GM21423 (cell line): Measurements from ENCODE around the gene ZNF304.
A peak's percentile ranks its signal among the peaks of the same experiment; 100 is the strongest.
"Not testable (repeated sequence)": the region's sequence is repeated elsewhere in the genome, so short reads cannot be mapped to it uniquely, and the experiment has no call there.

Experiments used
- ATAC-seq: cut with Tn5 transposase; IDR thresholded peaks from one replicate; pipeline ENCODE4 v1.9.1; 2021; ENCODE audit warnings: mild to moderate bottlenecking, moderate library complexity; ENCODE audit not compliant: unreplicated experiment

Gene ZNF304

DNA sequence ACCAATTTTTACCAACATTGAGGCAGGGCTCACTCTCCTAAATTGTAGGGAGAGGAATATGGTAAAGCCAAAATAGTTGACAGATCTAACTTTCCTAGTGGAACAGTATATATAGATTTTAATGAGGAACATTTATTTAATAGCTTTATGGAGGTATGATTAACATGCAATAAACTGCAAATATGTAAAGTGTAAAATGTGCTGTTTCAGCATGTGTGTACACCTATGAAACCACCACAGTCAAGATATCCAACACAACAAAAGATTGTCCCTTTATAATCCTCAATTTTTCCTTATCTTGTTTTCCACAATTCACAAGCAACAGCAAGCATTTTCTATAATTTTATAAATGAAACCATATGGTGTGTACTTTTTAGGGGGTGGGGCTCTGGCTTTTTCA is 8.2 kb downstream of the ZNF304 start:
- no peak for ATAC-seq

DNA sequence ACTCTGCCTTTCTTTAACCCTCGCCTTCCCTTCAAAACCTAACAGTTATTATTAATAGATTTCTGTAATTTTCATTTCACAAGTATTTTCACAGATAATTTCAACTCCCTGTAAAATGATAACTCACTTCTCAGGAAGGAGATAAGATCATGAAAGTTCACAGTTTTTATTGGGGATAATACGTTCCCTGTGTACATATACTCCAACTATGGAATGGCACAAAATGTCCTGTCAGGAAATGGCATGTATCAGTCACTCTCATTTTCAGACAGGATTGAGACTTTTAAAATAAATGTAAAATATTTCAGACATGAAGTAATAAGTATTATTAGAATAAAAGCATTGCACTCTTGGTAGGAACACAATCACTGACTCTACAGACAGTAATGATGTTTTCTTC is 11.3 kb downstream of the ZNF304 start:
- no peak for ATAC-seq

DNA sequence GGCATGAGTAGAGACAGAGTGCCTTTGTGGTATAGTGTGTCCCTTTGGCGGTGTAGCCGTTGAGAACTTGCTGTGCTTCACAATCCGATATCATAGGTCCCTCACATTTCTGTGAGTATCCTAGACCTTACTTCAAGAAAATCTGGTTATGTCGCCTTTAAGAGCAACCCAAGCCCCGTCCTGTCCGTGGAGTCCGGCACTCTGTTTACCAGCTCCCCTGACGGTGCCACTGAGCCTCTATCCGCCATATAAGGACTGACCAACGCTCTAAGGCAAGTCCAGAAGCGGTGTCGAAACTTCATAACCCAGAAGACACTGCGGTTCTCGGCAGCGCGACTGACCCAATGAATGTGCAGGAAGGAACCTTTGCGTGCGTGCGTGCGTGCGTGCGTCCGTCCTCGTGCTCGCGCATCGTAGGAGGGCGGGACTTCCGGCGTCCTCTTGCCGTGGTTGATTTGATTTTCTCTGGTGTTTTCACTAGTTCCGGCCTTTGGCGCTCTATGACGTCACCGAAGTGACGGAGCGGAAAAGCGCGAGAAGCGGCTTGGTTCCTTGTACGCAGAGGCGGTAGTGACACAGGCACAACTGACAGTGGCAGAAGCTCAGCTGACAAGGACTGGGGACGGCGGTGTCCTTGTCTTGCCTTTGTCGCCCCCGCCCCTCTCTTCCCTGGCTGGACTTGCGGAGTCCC is 12.1 kb downstream of the ZNF304 start, which contains the start of the genes TRAPPC2B and ZNF547:
Gene TRAPPC2B (plus strand): TSS at position 555 of the 691 bp plus-strand sequence. CDS start 1,283 bp downstream, outside the sequence.
Gene ZNF547 (plus strand): TSS at position 555 of the 691 bp plus-strand sequence. CDS start 5,005 bp downstream, outside the sequence.
- ATAC-seq, result peak; percentile 96

DNA sequence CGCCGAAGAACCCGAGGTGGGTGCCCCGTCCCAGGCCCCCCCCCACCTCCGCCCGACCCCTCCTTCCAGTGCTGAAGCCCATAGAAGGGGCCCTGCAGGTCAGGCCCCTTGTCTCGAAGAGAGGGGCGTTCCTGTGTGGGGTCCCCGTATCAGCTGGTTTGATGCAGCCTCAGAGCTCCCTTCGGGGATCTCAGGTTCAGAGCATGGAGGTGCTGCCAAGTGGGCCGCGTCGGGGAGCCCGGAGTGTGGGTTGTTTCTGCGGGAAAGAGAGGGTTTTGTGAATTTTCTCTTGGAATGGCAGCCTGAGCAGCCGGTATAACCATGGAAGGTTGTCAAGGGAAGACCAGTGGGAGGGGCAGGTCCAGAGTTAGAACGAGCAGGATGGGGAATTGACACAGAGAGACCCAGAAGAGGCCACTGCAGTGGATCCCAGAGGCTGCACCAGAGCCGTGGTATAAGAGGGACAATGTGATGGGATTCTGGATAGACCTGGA is 12.7 kb downstream of the ZNF304 start:
- ATAC-seq, result peak; percentile 2

DNA sequence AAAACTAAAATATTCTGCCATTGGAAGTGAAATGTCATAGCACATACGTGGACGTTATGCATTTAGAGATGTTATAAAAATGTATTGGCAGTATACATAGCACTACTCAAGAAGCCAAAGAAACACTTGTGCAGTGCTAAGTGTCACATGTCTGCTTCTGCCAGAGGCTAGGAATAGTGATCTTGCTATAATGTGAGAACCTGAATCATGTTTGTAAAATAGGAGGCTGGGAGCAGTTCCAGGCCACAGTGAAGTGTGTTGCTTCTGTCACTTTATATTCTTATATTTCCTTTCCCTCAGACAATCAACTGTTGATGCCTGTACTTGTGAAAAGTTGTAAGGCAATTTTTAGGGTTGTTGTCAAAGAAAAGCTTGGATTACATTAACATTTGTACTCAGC is 15.7 kb downstream of the ZNF304 start:
- no peak for ATAC-seq

DNA sequence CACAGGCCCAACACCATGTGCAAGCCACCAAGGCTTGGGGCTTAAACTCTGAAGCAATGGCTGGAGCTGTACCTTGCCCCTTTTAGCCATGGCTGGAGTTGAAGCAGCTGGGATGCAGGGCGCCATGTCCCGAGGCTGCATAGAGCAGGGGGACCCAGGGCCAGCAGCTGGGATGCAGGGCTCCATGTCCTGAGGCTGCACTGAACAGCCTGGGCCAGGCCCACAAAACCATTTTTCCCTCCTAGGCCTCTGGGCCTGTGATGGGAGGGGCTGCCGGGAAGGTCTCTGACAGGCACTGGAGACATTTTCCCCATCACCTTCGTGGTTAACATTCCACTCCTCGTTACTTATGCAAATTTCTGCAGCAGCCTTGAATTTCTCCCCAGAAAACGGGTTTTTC is 23.1 kb downstream of the ZNF304 start:
- ATAC-seq, result no peak

DNA sequence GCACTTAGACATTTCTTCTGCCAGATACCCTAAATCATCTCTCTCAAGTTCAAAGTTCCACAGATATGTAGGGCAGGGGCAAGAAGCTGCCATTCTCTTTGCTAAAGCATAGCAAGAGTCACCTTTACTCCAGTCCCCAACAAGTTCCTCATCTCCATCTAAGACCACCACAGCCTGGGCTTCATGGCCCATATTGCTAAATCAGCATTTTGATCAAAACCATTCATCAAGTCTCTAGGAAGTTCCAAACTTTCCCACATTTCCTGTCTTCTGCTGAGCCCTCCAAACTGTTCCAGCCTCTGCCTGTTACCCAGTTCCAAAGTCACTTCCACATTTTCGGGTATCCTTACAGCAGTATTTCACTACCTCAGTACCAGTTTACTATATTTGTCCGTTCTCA is 23.6 kb downstream of the ZNF304 start:
- ATAC-seq, result not testable (repeated sequence)

DNA sequence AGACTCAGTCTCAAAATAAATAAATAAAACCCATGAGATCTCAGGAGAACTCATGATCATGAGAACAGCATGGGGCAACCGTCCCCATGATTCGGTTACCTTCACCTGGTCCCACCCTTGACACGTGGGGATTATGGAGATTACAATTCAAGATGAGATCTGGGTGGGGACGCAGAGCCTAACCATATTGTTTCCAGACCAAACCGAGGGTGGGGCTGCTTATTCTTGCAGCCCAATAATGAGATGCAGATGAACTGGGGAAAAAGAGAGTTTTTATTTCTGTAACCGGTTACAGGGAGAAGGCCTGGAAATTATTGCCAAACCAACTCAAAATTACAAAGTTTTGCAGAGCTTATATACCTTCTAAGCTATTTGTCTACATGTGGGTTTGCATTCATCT is 25.1 kb downstream of the ZNF304 start:
- no peak for ATAC-seq

DNA sequence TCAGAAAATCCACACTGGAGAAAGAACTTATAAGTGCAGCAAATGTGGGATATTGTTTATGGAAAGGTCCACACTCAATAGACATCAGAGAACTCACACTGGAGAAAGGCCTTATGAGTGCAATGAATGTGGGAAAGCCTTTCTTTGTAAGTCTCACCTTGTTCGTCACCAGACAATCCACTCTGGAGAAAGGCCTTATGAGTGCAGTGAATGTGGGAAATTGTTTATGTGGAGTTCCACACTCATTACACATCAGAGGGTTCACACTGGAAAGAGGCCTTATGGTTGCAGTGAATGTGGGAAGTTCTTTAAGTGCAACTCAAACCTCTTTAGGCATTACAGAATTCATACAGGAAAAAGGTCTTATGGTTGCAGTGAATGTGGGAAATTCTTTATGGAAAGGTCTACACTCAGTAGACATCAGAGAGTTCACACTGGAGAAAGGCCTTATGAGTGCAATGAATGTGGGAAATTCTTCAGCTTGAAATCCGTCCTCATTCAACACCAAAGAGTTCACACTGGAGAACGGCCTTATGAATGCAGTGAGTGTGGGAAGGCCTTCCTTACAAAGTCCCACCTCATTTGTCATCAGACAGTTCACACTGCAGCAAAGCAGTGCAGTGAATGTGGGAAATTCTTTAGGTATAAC is 26.6 kb downstream of the ZNF304 start:
- no peak for ATAC-seq

DNA sequence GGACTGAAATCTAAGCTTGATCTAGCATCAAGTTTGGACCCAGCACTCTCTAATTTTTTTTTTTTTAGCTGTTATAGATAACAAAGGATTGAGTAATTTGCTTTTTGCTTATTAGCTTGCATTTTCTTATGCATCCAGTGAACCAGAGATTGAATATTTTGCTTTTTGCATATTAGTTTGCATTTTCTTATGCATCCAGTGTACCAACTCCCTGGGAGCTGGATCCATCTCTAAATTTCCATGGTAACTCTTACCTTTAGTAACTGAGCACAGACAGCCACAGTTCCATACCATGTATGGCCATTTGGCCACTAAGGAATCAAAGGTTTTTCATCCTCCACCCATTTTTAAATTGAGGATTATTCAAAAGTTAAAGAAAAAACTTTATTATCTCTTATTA is 29.9 kb downstream of the ZNF304 start:
- no peak for ATAC-seq

DNA sequence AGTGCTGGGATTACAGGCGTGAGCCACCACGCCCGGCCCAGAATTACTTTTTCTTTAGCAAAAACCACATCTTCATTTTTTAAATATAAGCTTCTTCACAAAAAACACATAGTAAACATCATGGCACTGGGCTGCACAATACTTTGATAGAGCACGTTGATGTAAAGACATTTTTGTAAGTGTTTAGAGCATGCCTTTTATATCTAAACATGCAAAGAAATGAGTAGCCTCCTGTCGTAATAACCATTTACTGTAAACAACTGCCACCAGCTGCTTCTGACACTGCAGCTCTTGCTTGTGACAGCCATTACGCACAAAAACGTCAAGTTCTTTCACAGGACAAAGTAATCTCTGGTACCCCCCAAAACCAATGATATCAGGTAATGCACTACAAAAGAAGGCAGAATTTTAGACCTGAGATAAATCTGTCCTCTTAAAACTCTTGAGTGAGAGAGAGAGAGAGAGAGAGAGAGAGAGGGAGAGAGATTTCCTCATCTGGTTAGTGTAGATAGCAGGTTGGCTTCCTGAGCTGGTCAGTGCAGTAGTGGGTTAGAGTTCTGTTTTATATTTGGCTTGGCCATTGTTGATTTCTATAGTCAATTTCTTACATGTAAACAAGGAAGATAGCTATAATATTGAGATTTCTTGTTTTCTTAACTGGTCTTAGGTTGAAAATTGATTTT is 31.9 kb downstream of the ZNF304 start:
- ATAC-seq, result no peak

DNA sequence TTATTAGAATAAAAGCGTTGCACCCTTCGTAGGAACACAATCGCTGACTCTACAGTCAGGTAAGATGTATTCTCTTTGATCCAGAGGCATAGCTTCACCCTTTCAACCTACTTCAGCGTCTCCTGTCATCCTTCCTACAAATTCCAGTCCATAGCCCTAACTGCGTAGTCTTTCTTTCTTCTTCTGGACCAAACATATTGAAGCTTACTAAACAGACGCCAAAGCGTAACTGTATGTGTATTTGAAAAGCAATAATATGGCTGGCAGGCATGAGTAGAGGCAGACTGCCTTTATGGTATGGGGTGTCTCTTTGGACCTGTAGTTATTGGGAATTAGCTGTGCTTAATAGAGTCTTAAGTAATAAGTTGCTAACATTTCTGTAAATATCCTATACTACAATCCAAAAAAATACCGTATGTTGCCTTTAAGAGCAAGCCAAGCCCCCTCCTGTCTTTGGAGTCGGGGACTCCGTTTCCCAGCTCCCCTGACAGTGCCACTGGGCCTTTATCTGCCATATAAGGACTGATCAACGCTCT is 38.2 kb downstream of the ZNF304 start:
- no peak for ATAC-seq

DNA sequence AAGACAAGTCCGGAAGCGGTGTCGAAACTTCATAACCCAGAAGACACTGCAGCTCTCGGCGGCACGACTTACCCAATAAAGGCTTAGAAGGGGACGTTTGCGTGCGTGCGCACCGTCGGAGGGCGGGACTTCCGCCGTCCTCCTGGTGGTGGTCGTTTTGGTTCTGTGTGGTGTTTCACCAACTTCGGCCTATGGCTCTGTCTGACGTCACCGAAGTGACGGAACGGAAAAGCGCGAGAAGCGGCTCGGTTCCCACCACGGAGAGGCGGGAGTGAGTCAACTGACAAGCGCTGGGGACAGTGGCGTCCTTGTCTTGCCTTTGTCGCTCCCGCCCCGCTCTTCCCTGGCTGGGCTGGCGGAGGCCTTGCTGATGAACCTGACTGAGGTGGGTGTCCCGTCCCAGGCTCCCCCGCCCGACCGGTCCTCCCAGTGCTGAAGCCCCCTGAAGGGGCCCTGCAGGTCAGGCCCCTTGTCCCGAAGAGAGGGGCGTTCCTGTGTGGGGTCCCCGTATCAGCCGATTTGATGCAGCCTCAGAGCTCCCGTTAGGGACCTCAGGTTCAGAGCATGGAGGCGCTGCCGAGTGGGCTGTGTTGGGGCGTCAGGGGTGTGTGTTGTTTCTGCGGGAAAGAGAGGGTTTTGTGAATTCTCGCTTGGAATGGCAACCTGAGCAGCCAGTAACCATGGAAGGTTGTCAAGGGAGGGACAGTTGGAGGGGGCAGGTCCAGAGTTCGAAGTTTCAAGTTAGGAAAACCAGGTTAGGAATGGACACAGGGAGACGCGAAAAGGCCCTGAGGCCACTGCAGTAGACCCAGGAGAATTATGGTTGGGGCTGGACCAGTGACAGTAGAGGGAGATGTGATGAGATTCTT is 38.9 kb downstream of the ZNF304 start, which contains the start of gene ZNF548:
Gene ZNF548 (plus strand): TSS at position 125 of the 869 bp plus-strand sequence. CDS start 246 bp downstream, at position 371.
- peak; percentile 99 for ATAC-seq

DNA sequence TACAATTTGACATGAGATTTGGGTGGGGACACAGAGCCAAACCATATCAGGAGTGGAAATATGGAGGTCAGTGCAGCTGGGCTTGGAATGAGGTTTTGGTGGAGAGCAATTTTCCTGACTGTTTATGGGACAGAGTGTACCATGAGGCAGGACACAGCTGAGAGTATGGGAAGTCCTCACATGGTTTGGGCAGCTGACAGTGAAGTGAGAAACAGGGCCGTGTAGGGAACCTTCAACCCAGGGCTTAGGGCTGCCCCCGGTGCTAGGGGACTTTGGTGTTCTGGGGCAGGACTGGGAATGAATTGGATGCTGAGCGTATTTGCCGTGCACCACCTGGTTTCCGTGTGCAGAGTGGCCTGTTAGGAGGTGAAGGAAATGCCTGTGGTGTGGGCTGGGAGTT is 44.6 kb downstream of the ZNF304 start:
- ATAC-seq, result no peak

DNA sequence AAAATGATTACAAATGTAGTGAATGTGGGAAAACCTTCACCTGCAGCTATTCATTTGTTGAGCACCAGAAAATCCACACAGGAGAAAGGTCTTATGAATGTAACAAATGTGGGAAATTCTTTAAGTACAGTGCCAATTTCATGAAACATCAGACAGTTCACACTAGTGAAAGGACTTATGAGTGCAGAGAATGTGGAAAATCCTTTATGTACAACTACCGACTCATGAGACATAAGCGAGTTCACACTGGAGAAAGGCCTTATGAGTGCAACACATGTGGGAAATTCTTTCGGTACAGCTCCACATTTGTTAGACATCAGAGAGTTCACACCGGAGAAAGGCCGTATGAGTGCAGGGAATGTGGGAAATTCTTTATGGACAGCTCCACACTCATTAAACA is 47.8 kb downstream of the ZNF304 start:
- no peak for ATAC-seq

DNA sequence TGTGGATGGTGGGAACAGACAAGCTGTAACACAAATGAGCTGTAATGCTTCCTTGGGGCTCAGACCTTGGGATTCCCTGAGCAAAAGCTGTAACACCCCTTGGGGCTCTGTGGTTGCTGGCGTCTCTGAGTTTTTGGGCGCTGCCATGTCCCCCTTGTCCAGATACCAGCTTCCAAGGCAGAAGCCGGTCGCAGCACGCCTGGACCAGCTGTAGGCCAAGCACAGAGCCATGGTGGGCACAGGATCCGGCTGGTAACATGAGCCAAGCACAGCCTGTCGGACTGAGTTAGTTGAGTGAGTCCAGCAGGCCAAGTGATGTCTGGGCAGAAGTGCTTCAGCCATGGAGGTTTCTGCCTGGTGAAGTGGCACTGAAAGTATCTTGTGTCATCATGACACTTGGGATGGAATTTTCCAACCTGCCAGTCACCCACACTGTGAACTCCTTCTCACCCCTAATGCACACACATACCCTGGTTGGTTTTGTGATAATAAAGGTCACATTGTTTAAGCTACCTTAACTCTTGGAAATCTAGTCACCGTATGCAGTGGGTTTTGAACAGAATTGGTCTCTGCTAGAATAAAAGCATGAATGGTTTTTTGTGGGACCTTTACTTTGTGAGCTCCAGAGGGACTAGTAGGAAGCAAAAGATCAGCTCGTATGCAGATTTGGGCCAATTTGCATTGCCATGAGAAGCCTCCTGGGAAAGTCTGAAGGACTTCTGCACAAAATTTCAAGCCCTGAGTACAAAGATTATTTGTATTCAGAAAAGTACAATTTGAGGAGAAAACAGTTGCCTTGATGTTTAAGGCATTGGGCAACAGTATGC is 52.9 kb downstream of the ZNF304 start:
- no peak for ATAC-seq

DNA sequence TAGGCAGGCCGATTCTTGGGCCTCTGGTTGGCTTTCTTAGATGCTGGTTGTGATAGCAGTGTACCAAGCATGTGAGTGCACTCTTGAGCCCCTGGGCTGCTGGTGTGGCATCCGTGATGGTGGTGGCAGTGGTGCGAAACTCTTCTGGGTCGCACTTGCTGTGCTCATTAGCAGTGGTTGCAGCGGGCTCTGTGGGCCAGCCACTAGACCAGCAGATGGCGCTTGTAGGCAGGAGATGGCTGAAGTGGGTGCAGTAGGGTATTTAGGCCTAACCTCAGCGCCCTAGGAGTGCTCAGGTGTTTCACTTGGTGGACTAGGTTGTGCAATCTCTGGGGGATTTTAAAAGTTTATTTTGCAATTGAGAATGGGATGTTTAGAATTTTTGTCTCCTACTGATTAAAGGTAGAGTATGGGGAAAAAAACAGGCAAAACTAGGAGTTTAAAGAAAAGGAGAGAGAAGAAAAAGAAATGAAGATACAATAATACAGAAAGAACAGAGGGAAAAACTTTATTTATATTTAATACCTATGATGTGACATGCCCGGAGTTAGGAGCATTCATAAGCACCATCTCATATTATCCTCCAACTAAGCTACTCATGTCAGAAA is 55.5 kb downstream of the ZNF304 start:
- ATAC-seq, result no peak
